Right kidney (tissue), 1 donor: Measurements from ENCODE around the gene UBE2D2.

Source experiments
- DNase-seq: peaks from one replicate; pipeline ENCODE4 v3.0.0-alpha.2; 2016

Gene UBE2D2

GRCh38 chr5:139647506-139648204, 86.5 kb downstream of the UBE2D2 start:
- peak; percentile 78 for DNase-seq

DNA sequence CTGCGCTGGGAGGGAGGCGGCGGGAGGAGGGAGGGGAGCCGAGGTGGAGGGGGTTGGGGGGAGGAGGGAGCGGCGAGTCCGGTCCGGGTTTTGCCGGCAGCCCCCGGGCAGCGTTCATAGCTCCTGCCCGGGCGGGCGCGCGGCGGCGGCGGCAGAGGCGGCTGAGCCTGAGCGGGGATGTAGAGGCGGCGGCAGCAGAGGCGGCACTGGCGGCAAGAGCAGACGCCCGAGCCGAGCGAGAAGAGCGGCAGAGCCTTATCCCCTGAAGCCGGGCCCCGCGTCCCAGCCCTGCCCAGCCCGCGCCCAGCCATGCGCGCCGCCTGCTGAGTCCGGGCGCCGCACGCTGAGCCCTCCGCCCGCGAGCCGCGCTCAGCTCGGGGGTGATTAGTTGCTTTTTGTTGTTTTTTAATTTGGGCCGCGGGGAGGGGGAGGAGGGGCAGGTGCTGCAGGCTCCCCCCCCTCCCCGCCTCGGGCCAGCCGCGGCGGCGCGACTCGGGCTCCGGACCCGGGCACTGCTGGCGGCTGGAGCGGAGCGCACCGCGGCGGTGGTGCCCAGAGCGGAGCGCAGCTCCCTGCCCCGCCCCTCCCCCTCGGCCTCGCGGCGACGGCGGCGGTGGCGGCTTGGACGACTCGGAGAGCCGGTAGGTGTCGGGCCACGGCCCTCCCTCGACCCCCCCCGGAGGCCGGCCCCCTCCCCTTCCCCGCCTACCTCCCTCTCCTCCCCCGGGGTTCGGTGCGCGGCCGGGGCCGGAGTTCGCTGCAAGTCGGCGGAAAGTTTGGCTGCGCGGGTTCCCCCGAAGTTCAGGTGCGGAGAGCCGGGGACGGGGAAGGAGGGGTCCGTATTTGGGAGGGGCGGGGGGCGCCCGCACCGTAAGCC, 87.3 kb downstream of the UBE2D2 start, which contains the start of gene CXXC5:
Gene CXXC5, plus strand, starts transcription at position 145 of the 877 bp plus-strand sequence. CDS start 32,175 bp downstream, outside the sequence.
- peak; percentile 97 for DNase-seq

- peak; percentile 84 for DNase-seq
Measured at GRCh38 chr5:139649082-139649991, 88.2 kb downstream of the UBE2D2 start.

GRCh38 chr5:139650031-139650688, 89.0 kb downstream of the UBE2D2 start:
- peak; percentile 67 for DNase-seq

DNA sequence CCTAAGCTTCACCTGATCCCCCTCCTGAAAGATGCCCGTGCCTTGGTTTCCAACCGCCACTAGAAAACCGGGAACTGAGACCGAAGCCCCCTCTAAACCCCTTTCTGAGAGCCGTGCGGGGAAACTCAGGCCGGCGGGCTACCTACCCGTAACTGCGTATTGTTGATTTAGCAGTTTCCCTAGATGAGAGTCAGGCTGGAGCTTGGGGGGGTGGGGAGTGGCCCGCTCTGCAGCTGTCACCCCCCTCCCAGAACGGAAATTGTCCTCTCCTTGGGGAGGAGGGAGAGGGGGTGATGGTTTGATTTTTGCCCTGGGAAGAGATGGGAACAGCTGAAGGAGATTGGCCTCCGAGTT, 89.5 kb downstream of the UBE2D2 start:
- DNase-seq = peak; percentile 57

DNA sequence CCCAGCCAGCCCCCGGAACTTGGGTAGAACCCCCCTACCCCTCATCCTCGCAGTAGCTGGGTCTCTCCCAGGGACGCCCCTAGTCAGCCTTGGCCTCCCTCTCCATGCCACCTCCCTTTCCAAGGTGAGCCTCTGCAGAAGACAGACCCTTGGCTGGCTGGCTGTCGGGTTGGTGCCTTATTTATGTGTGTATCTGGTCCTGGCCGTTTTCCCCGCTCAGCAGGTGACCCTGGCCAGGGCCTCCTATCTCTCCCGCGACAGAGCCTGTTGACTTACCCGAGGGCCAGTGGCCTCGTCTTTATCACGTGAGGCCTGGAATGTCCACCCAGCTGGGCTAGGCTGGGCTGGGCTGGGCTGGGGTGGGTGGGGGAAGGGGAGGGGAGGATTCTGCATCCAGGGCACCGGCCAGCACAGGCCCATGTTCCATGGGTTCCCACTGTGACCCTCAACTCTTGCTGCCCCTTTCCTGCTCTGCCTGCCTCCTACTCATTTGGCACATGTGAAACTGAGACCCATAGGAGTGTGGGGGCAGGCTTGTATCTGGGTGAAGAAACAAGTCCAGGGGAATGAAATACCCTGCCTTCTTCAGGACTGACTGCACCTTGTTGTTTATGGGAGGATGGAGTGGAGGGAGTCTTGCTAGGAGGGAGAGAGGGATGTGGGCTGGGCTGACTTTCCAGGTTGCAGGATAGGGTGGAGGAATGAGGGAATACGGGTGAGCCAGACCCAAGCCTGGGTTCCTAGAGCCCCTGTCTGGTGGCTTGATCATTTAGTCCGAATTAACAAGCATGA, 90.1 kb downstream of the UBE2D2 start:
- peak; percentile 65 for DNase-seq

GRCh38 chr5:139651853-139652787, 91.0 kb downstream of the UBE2D2 start:
- DNase-seq = peak; percentile 93

GRCh38 chr5:139652788-139653241, 91.7 kb downstream of the UBE2D2 start:
- DNase-seq = no peak

DNA sequence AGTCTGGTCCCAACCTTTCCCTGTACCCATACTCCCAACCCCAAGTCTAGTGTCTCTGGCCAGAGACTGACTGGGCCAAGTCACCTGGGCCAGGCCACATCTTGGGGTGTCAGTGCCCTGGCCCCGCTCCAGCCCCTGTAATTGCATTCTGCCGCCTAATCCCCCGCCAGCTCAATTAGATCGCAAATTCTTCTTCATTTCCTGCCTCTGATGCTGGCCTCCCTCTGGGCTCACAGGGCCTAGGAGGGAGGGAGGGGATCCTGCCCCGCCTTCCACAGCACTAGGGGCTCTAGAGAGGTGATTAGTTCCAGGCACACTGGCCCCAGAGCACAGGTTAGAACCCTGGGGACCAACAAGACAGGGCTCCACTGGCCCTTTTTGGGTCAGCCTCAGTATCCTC, 92.5 kb downstream of the UBE2D2 start:
- DNase-seq = no peak

- no peak for DNase-seq
Measured at GRCh38 chr5:139654464-139654863, 93.3 kb downstream of the UBE2D2 start.

DNA sequence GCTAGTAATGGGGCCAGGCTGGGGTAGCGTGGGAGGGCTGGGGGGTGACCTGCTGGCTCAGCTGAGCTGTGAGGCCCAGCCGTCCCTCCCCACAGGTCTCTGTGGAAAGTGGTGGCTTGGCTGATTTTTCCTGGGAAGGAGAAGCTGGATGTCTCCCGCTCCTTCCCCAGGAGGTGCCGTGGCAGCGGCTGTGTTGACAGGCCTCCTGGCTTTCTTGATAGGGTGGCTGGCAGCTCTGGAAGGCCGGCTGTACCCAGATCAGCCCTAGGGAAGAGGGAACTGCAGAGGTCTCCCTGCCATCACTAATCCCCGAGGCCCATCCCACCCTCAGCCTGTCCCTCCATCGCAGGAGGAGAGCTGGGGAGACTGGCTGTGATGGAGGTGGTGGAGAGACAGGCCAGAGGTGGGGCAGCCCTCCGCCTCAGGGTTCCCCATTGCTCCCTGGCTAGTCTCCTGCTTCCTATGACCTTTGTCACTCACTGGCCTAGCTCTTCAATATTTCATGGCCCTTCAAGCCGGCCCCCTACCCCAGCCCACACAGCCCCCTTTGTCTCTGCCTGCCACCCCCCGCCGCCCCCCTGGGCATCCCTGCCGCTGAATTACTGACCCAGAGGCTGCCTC, 93.8 kb downstream of the UBE2D2 start:
- no peak for DNase-seq

- DNase-seq = peak; percentile 57
Measured at GRCh38 chr5:139655727-139656271, 94.7 kb downstream of the UBE2D2 start.

DNA sequence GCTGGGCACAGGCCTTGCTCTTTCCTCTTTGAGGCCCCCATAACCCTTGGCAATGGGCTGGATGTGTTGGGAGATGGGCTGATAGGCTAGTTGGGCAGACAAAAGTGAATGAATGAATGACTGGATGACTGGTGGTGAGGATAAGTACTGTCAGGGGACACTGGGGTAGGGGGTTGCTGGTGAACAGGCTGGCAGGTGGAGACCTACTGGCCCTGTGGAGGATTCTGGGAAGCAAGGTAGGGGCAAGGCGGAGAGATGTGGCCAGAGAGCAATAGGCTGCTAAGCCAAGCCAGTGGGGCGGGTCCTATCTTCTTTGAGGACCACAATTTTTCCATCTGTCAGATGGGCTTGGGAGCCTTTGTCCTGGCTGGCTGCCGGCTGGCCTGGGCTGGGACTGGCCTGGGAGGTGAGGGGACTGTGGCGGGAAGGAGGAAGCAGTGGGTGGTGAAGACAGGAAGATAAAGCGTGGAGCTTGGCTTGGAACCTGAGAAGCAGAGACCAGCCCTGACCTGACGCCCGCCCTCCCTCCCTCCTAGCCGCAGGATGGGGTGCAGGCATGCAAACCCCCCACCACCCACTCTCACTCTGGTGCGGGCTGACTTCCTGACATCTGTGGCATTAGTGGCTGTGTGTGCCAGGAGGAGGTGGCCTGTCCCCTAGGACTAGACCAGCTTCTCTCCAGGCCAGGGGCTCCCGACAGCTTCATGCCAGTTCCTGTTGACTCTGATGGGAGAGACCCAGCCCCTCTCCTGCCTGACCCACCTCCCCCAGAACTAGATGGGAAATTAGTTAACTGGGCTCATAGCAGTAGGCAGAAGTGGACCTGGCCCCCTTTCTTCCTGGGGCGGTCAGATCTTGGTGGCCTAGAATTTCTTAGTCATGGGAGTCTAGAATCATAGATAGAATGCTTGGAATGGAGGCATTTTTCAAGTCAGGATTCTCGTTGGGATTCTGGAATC, 96.5 kb downstream of the UBE2D2 start:
- no peak for DNase-seq

DNA sequence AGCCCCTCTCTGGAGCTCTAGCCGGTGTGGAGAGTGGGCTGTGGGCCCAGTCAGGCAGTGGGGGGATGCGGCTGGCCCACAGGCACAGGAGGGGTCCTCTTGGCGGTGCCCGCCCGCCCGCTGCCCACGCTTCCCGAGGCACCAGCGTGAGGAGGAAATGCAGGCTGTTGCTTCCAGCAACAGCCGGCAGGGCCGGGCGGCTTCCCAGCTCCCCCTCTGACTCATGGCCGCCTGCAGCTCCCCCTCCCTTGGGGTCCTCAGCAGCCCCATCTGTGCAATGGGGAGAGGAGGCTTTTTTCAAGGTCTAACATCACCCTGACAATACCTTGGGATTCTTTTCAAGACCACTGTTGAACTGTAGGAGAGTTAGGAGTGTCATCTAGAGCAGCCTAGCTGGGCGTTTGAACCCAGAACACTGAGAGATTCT, 97.4 kb downstream of the UBE2D2 start:
- no peak for DNase-seq

GRCh38 chr5:139658928-139659667, 98.0 kb downstream of the UBE2D2 start:
- peak; percentile 49 for DNase-seq

- no peak for DNase-seq
Measured at GRCh38 chr5:139659695-139660101, 98.6 kb downstream of the UBE2D2 start.
